ENCODE data around the gene P2RX6. TPM values are rescaled to one million over a fixed set of nuclear protein-coding genes. Genes with fewer than 3 reads are reported as not detected.

Gene P2RX6
- total and polyA plus RNA-seq, 2 experiments from 2014 or later: 3.3 to 8.0 TPM

DNA sequence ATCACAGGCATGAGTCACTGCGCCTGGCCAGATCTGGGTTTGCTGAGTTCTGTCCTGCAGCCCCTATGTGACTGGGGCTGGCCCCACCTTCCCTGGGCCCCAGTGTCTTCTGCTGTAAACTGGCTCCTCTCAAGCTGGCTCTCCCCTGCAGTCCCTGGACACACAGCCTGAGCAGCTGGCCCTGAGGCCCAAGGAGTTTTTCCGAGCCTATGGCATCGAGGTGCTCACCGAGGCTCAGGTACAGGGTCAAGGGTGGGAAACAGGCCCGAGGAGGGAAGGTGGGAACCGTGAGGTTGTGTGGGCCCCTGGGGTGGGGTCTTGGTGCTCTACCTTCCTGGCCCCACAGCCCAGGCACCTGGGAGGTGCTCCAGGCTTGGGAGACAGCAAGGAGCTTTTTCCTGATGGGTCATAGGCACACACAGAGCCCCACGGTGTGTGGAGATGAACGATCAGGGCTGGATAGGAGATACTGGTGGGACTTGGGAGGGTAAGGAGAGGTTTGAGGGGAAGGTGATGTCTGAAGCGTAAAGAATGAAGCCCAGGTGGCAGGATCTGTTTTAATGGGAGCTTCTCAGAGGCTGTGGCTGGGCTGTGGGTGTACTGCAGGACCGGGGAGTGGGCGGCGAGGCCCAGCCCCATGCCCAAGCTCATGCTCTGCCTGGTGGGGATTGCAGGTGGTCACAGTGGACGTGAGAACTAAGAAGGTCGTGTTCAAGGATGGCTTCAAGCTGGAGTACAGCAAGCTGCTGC is 39.2 kb upstream of the P2RX6 start:
- no peak for DNase-seq (ENCODE audit: low spot score)
- Histone ChIP-seq H3K27me3 (no peaks in the 10 kb centered on the region), H3K36me3 (replicated peaks; ENCODE audit: insufficient read depth, low read depth) (no peaks in the 10 kb centered on the region), H3K9me3 (ENCODE audit: low read depth) (no peaks in the 10 kb centered on the region), H2AFZ (no peak overlapping the region), H3K4me2 (no peak overlapping the region), H3K9me2 (replicated peaks; ENCODE audit: insufficient read depth) (no peaks in the 10 kb centered on the region), H3K79me2 (no peaks in the 10 kb centered on the region), H4K20me1 (ENCODE audit: insufficient read depth, poor library complexity, severe bottlenecking) (no peaks in the 10 kb centered on the region), H3K4me3 (no peak overlapping the region), H3K27ac (no peak overlapping the region), H3K4me1 (ENCODE audit: insufficient read depth) (peaks cover 10% of the 10 kb centered on the region)
- WGBS (ENCODE audit: low lambda C conversion rate, missing lambda C conversion rate): 84% methylated on average over 14 of the region's 14 CpGs
- no peak for TF ChIP-seq EZH2 (IDR thresholded peaks at IDR 0.05; ENCODE audit: borderline replicate concordance)
- TF ChIP-seq EZH2phosphoT487 (IDR thresholded peaks at IDR 0.05; ENCODE audit: low read depth, severe bottlenecking, unreplicated experiment): no peak
- TF ChIP-seq, protein P1, sequence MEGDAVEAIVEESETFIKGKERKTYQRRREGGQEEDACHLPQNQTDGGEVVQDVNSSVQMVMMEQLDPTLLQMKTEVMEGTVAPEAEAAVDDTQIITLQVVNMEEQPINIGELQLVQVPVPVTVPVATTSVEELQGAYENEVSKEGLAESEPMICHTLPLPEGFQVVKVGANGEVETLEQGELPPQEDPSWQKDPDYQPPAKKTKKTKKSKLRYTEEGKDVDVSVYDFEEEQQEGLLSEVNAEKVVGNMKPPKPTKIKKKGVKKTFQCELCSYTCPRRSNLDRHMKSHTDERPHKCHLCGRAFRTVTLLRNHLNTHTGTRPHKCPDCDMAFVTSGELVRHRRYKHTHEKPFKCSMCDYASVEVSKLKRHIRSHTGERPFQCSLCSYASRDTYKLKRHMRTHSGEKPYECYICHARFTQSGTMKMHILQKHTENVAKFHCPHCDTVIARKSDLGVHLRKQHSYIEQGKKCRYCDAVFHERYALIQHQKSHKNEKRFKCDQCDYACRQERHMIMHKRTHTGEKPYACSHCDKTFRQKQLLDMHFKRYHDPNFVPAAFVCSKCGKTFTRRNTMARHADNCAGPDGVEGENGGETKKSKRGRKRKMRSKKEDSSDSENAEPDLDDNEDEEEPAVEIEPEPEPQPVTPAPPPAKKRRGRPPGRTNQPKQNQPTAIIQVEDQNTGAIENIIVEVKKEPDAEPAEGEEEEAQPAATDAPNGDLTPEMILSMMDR (IDR thresholded peaks at IDR 0.05; ENCODE audit: poor library complexity): no peak

DNA sequence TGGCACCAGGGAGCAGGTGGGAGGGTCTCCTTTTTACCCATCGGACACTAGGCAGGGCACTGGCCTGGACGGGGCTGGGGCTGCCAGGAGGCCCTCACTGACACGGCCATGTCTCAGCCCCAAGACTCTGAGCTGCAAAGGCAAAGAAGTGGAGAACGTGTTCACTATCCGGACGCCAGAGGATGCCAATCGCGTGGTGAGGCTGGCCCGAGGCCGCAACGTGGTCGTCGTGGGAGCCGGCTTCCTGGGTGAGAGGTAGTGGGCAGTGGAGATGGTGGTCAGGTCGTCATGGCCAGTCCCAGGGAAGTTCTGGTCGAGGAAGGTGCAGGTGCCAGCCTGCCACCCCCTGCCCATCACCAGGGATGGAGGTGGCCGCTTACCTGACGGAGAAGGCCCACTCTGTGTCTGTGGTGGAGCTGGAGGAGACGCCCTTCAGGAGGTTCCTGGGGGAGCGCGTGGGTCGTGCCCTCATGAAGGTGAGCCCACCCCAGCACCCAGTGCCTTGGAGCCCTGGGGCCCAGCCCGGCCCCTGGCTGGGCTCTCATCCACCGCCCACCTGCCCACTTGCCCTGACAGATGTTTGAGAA is 38.6 kb upstream of the P2RX6 start:
- Histone ChIP-seq H3K4me3 (no peak overlapping the region), H3K79me2 (peaks cover 4% of the 10 kb centered on the region), H2AFZ (no peak overlapping the region), H3K27me3 (no peaks in the 10 kb centered on the region), H3K9me2 (replicated peaks; ENCODE audit: insufficient read depth) (no peaks in the 10 kb centered on the region), H3K4me2 (no peak overlapping the region), H4K20me1 (ENCODE audit: insufficient read depth, poor library complexity, severe bottlenecking) (no peaks in the 10 kb centered on the region), H3K9me3 (ENCODE audit: low read depth) (no peaks in the 10 kb centered on the region), H3K36me3 (replicated peaks; ENCODE audit: insufficient read depth, low read depth) (no peaks in the 10 kb centered on the region), H3K4me1 (ENCODE audit: insufficient read depth) (peaks cover 16% of the 10 kb centered on the region), H3K27ac (no peak overlapping the region)
- TF ChIP-seq EZH2phosphoT487 (IDR thresholded peaks at IDR 0.05; ENCODE audit: low read depth, severe bottlenecking, unreplicated experiment): no peak
- TF ChIP-seq, protein P1 (IDR thresholded peaks at IDR 0.05; ENCODE audit: poor library complexity): no peak
- WGBS (ENCODE audit: low lambda C conversion rate, missing lambda C conversion rate): 87% methylated on average over 24 of the region's 24 CpGs
- DNase-seq (ENCODE audit: low spot score): no peak

- H3K27me3 ChIP-seq: no peaks in the 10 kb centered on the region
- H2AFZ ChIP-seq: no peak overlapping the region
- H4K20me1 ChIP-seq (ENCODE audit: insufficient read depth, poor library complexity, severe bottlenecking): no peaks in the 10 kb centered on the region
- no peak overlapping the region for H3K4me3 ChIP-seq
- no peak for TF ChIP-seq EZH2phosphoT487 (IDR thresholded peaks at IDR 0.05; ENCODE audit: low read depth, severe bottlenecking, unreplicated experiment)
- no peak for TF ChIP-seq EZH2 (IDR thresholded peaks at IDR 0.05; ENCODE audit: borderline replicate concordance)
- TF ChIP-seq, protein P1 (IDR thresholded peaks at IDR 0.05; ENCODE audit: poor library complexity): no peak
- H3K4me1 ChIP-seq (ENCODE audit: insufficient read depth): peaks cover 18% of the 10 kb centered on the region
- H3K4me2 ChIP-seq: no peak overlapping the region
- H3K9me3 ChIP-seq (ENCODE audit: low read depth): no peaks in the 10 kb centered on the region
- no peaks in the 10 kb centered on the region for H3K36me3 ChIP-seq (replicated peaks; ENCODE audit: insufficient read depth, low read depth)
- peaks cover 5% of the 10 kb centered on the region for H3K79me2 ChIP-seq
- H3K9me2 ChIP-seq (replicated peaks; ENCODE audit: insufficient read depth): no peaks in the 10 kb centered on the region
- no peak for DNase-seq (ENCODE audit: low spot score)
- WGBS (ENCODE audit: low lambda C conversion rate, missing lambda C conversion rate): 90% methylated on average over 10 of the region's 11 CpGs
- H3K27ac ChIP-seq: no peak overlapping the region
Measured at GRCh38 chr22:20977019-20977418, 37.9 kb upstream of the P2RX6 start.

Data from hepatocyte (in vitro differentiated cells).